Left lung (tissue), 10 donors: ENCODE measurements around the gene ABTB1. TPM values are rescaled to one million over a fixed set of nuclear protein-coding genes. Genes with fewer than 3 reads are reported as not detected.

Source experiments
- ATAC-seq: fragments of 200-7000 bp; cut with Tn5 transposase; one replicate; pipeline ENCODE4 v1.9.1; 2020; ENCODE audit warnings: moderate library complexity
- DNase-seq, 4 donors: peaks; one replicate each; pipeline ENCODE4 v3.0.0-alpha.2; 2013 to 2020
- H3K27ac ChIP-seq, 2 donors: fragments of 200-600 bp; sonication (generic) in 1 of 2; one replicate each; pipeline versions ENCODE4 v1.5.0 to v1.8.0; 2020 to 2021
- H3K27me3 ChIP-seq, 2 donors: fragments of 200-600 bp; sonication (generic) in 1 of 2; one replicate each; pipeline versions ENCODE4 v1.5.0 to v1.8.0; 2020 to 2021
- H3K36me3 ChIP-seq, 2 donors: fragments of 200-600 bp; sonication (generic) in 1 of 2; one replicate each; pipeline versions ENCODE4 v1.5.0 to v1.8.0; 2020 to 2021
- H3K4me1 ChIP-seq, 2 donors: fragments of 200-600 bp; one replicate each; pipeline ENCODE4 v1.8.0; 2021
- H3K4me3 ChIP-seq, 2 donors: fragments of 200-600 bp; sonication (generic) in 1 of 2; one replicate each; pipeline versions ENCODE4 v1.5.0 to v1.8.0; 2020 to 2021; ENCODE audit warnings: mild to moderate bottlenecking in 1 of 2
- H3K9me3 ChIP-seq, 2 donors: fragments of 200-600 bp; sonication (generic) in 1 of 2; one replicate each; pipeline versions ENCODE4 v1.5.0 to v1.8.0; 2020 to 2021
- CTCF ChIP-seq, 2 donors: fragments of 200-600 bp; sonication (generic) in 1 of 2; IDR thresholded peaks; one replicate each; pipeline versions ENCODE4 v1.5.0 to v1.8.0; 2021; ENCODE audit warnings: antibody characterized with exemption in 2 of 2
- intact Hi-C, 2 donors: fragments of 100-400 bp; cut with DNase I; formaldehyde crosslinking; loops; one replicate each; pipeline versions ENCODE4 v1.11.2 to v1.14.2; 2022
- polyA plus RNA-seq, 6 donors: library from polyadenylated mRNA; unstranded; fragments of 120-200 nt; gene quantifications; one replicate each; pipeline ENCODE4 v1.2.1, GENCODE V29; 2013; ENCODE audit not compliant: insufficient read length in 6 of 6
- total RNA-seq, 2 donors: library from RNA; stranded (reverse); fragmentation: NEBNext Ultra II Directional; extraction: Animal tissue kit (Norgen Biotek cat#: 25700); gene quantifications; one replicate each; pipeline ENCODE4 v1.2.1, GENCODE V29; 2021
- donor health status: DM: no; HTN: yes; CAD: no.
- donor health status: DM: no; HTN: no; CAD: no.

ABTB1 gene
- total and polyA plus RNA-seq, 8 donors: 20.2 to 56.1 (median 26.8) TPM

- ATAC-seq (no peak), DNase-seq (peak in 2 of 4 donors; percentile 29 to 61)
- H3K27me3 ChIP-seq: no peaks in the 10 kb centered on the region
- peaks cover 0 to 69% of the 10 kb centered on the region in 2 donors for H3K4me1 ChIP-seq
- intact Hi-C loops: no loop called here
- no peak overlapping the region for H3K27ac ChIP-seq
- peaks cover 0 to 43% of the 10 kb centered on the region in 2 donors for H3K36me3 ChIP-seq
- H3K9me3 ChIP-seq: no peaks in the 10 kb centered on the region
- no peak overlapping the region for H3K4me3 ChIP-seq
- TF ChIP-seq CTCF (IDR thresholded peaks at IDR 0.05): no peak
These were observed 3.1 kb downstream of the ABTB1 start for GRCh38 chr3:127675651-127676391.

- H3K9me3 ChIP-seq: no peaks in the 10 kb centered on the region
- H3K4me3 ChIP-seq: no peak overlapping the region
- peak overlapping the region in 1 of 2 donors; percentile 82 for H3K27ac ChIP-seq
- peak in 1 of 4 donors; percentile 53 for DNase-seq
- peaks cover 0 to 66% of the 10 kb centered on the region in 2 donors for H3K4me1 ChIP-seq
- no peak for TF ChIP-seq CTCF (IDR thresholded peaks at IDR 0.05)
- no peak for ATAC-seq
- no peaks in the 10 kb centered on the region for H3K27me3 ChIP-seq
- H3K36me3 ChIP-seq: peaks cover 0 to 43% of the 10 kb centered on the region in 2 donors
- intact Hi-C loops: no loop called here
These were observed 3.7 kb downstream of the ABTB1 start for GRCh38 chr3:127676456-127676855.

- peaks cover 0 to 62% of the 10 kb centered on the region in 2 donors for H3K4me1 ChIP-seq
- peak in 2 of 4 donors; percentile 29 to 74 for DNase-seq
- TF ChIP-seq CTCF (IDR thresholded peaks at IDR 0.05): no peak
- H3K36me3 ChIP-seq: peaks cover 0 to 43% of the 10 kb centered on the region in 2 donors
- no peaks in the 10 kb centered on the region for H3K27me3 ChIP-seq
- H3K9me3 ChIP-seq: no peaks in the 10 kb centered on the region
- H3K4me3 ChIP-seq: no peak overlapping the region
- no peak for ATAC-seq
- intact Hi-C loops: no loop called here
- H3K27ac ChIP-seq: peak overlapping the region in 1 of 2 donors; percentile 82
These were observed 4.2 kb downstream of the ABTB1 start for GRCh38 chr3:127676921-127677351.

- Histone ChIP-seq H3K4me1 (peaks cover 0 to 61% of the 10 kb centered on the region in 2 donors), H3K36me3 (peaks cover 0 to 43% of the 10 kb centered on the region in 2 donors), H3K27ac (peak overlapping the region in 1 of 2 donors; percentile 82), H3K27me3 (no peaks in the 10 kb centered on the region), H3K9me3 (no peaks in the 10 kb centered on the region), H3K4me3 (no peak overlapping the region)
- intact Hi-C loops: no loop called here
- ATAC-seq (no peak), DNase-seq (peak in 2 of 4 donors; percentile 24 to 61)
- TF ChIP-seq CTCF (IDR thresholded peaks at IDR 0.05): no peak
These were observed 5.0 kb downstream of the ABTB1 start for GRCh38 chr3:127677541-127678314.

- intact Hi-C loops: no loop called here
- Histone ChIP-seq H3K4me1 (peaks cover 0 to 66% of the 10 kb centered on the region in 2 donors), H3K4me3 (no peak overlapping the region), H3K27me3 (no peaks in the 10 kb centered on the region), H3K9me3 (no peaks in the 10 kb centered on the region), H3K27ac (peak overlapping the region in 1 of 2 donors; percentile 82), H3K36me3 (peaks cover 0 to 43% of the 10 kb centered on the region in 2 donors)
- ATAC-seq: no peak
- TF ChIP-seq CTCF (IDR thresholded peaks at IDR 0.05): no peak
- DNase-seq: no peak
These were observed 5.5 kb downstream of the ABTB1 start for GRCh38 chr3:127678315-127678599.
